ENCODE measurements around the gene TLK1.

DNA sequence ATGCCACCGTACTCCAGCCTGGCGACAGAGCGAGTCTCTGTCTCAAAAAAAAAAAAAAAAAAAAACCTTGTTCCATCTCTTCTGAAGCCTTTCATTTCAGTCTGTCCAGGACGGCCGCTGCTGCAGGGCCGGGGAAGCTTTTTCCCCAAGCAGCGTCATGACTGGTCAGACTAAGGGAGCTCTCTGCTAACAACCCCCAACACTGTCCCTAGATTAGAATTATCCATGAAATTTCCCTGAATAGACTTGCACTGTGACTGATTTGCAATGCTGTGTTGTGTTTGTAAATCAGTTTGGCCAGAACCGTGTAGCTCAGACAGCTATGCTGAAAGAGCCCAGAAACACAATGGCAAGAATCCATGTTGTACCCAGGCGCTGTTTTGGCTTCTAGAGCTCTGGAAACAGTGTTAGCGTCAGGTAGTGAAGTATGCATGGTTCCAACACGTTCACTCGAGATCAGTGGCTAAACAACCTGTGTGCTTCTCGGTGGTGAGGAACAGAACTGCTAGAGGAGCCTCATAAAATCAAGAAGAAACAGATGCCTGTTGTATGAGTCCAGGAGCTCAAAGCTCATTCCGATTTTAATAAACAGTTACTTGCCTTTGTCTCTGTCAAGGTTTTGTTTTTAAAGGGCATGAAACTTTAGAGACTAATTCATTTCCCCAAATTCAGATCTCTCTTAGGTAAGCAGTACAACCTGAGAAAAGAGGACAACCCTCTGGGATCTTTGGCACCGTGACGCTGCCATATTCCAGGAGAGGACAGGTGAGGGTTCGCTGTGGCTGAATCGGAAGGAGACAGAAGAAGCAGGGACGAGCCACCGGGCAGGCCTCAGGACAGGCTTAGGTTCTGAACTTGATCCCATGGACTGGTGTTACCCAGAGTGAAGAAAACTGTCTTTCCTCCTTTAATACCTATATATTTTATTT, 188.1 kb downstream of the TLK1 start:
- no peak for TF ChIP-seq POLR2A (IDR thresholded peaks at IDR 0.05)
- TF ChIP-seq CTCF (IDR thresholded peaks at IDR 0.05): no peak
